SH-SY5Y (cell line): ENCODE data around the gene EHD1.

Experiments
- GATA2 ChIP-seq: IDR thresholded peaks from 2 replicates; pipeline ENCODE4 v1.6.1; 2011; ENCODE audit warnings: mild to moderate bottlenecking, low read depth, low read length
- GATA3 ChIP-seq: IDR thresholded peaks from 2 replicates; pipeline ENCODE4 v1.6.1; 2011; ENCODE audit warnings: low read depth, mild to moderate bottlenecking, low read length, moderate library complexity

DNA sequence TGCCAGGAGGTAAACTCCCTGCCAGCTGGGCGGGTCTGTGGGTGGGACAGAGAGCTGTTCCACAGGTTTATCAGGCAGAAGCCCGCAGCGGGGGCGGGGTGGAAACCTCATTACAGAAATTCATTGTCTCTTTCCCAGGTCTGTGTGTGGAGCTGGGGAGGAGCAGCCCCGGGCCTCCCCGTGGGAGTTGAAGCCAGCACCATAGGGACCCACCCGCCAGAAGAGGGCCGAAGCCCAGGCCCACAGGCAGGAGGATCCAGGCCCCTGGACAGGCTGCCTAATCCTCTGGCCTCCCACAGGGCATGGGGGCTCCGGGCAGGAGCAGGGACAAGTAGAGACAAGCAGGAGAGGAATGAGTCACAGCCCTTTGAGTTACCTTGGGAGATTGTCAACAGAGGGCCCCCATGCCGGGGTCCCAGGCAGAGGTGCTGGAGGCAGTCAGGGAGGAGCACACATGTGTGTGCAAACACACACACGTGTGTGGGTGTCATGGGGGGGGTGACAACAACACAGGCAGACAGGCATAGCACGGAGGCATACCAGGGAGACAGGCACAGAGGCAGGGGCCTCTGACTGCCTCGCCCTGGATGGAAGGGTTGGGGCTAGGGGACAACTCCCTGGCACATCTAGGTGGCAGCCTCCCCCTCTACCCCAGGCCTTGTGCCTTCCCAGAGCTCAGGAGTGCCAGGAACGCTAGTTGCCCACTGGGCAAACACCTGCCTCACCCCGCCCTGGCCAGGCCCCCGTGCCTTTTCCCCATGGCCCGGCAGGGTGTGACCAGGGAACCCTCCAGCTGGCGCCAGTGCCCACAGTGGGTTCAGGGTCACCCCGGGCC lies 35.4 kb downstream of the EHD1 start:
- TF ChIP-seq GATA2 (no peak), GATA3 (no peak)
